NB4 (cell line): ENCODE measurements around the gene RABAC1.

Experiments used
- DNase-seq: peaks from one replicate; pipeline ENCODE4 v3.0.0; 2010; ENCODE audit warnings: low read depth
- H3K4me3 ChIP-seq: one replicate; pipeline ENCODE4 v1.5.1; 2011; ENCODE audit warnings: mild to moderate bottlenecking, low read depth, low read length, moderate library complexity
- CTCF ChIP-seq: IDR thresholded peaks from one replicate; pipeline ENCODE4 v1.5.1; 2012; ENCODE audit warnings: low read depth, low read length
- MAX ChIP-seq: IDR thresholded peaks from 2 replicates; pipeline ENCODE4 v1.6.1; 2011; ENCODE audit warnings: low read depth, low read length
- MYC ChIP-seq: IDR thresholded peaks from 2 replicates; pipeline ENCODE4 v1.6.1; 2011; ENCODE audit warnings: low read depth, low read length
- POLR2A ChIP-seq: IDR thresholded peaks from 2 replicates; pipeline ENCODE4 v1.6.1; 2011; ENCODE audit warnings: mild to moderate bottlenecking; ENCODE audit not compliant: insufficient read length; ENCODE audit errors: extremely low read depth

RABAC1 gene

GRCh38 chr19:41911889-41912731 is 47.0 kb downstream of the RABAC1 start:
- H3K4me3 ChIP-seq: no peak overlapping the region
- DNase-seq: no peak
- TF ChIP-seq CTCF (no peak), MAX (no peak), MYC (no peak), POLR2A (no peak)

- TF ChIP-seq MAX: no peak
- TF ChIP-seq CTCF: no peak
- no peak for TF ChIP-seq MYC
- TF ChIP-seq POLR2A: no peak
- DNase-seq: no peak
- H3K4me3 ChIP-seq: no peak overlapping the region
Observed at GRCh38 chr19:41910992-41911888, 47.9 kb downstream of the RABAC1 start.

- TF ChIP-seq CTCF (no peak), MAX (no peak), MYC (no peak), POLR2A (no peak)
- no peak overlapping the region for H3K4me3 ChIP-seq
Observed at GRCh38 chr19:41910240-41910991, 48.7 kb downstream of the RABAC1 start.

GRCh38 chr19:41909706-41910105 is 49.4 kb downstream of the RABAC1 start:
- H3K4me3 ChIP-seq: no peak overlapping the region
- DNase-seq: no peak
- TF ChIP-seq POLR2A (no peak), MYC (no peak), MAX (no peak), CTCF (no peak)

More at GRCh38 chr19:41910240-41910991, 48.7 kb downstream of the RABAC1 start:
- no peak for DNase-seq

GRCh38 chr19:41908724-41909464 is 50.2 kb downstream of the RABAC1 start:
- TF ChIP-seq CTCF: no peak
- no peak for TF ChIP-seq POLR2A
- no peak for TF ChIP-seq MAX
- no peak for TF ChIP-seq MYC
- no peak overlapping the region for H3K4me3 ChIP-seq
- no peak for DNase-seq
